ENCODE data around the gene NCKAP5.

DNA sequence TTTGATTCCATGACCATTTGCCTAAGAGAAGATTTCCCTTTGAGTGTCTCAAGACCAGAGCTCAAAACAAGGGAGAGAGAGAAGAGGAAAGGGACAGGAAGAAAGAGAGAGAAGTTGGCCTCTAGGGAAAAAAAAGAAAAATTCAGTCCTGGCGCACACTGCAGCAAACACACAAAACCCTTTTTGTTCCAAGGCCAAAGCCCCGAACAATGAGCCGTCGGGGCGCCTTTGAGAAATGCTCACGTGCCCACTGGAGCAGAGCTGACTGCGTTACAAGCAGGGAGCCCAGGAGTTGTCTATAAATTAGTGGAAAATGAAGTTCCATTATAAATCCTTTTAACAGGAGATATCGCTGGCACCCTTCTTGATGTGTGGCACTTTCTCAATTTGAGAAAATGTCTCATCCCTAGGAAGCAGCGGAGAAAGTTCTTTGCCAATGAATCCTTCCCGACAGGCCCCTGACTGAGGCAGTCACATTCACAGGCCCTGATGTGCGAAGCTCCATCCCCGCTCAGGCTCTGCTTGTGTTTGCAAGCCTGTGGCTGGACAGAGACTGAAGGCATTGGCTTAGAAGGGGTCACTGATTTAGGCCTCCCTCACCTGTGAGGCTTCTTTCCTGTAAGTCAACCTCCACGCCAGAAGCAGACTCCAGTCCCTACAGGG lies 32.1 kb upstream of the NCKAP5 start:
- TF ChIP-seq YY1 (IDR thresholded peaks at IDR 0.05; ENCODE audit: insufficient read depth, insufficient read length) (no peak), ZNF274 (IDR thresholded peaks at IDR 0.05; ENCODE audit: low read depth, low read length) (no peak), SUZ12 (IDR thresholded peaks at IDR 0.05; ENCODE audit: extremely low read depth, insufficient read depth, insufficient read length) (no peak)

Data from NT2/D1 (cell line).